Peyer's patch (tissue), 4 donors: ENCODE measurements around the gene SLC22A6.

Experiments
- CTCF ChIP-seq, 6 experiments: fragments of 450-650 bp in 4 of 6; fragments of 200-600 bp in 2 of 6; sonication (generic) in 1 of 6; IDR thresholded peaks; one replicate each; pipeline ENCODE4 v1.5.1; 2017 to 2019; ENCODE audit warnings: antibody characterized with exemption in 6 of 6, mild to moderate bottlenecking in 3 of 6, moderate library complexity in 1 of 6
- POLR2A ChIP-seq, 2 donors: fragments of 450-650 bp; IDR thresholded peaks; one replicate each; pipeline ENCODE4 v1.5.1; 2017; ENCODE audit warnings: antibody characterized with exemption in 2 of 2, mild to moderate bottlenecking in 2 of 2, moderate library complexity in 2 of 2

DNA sequence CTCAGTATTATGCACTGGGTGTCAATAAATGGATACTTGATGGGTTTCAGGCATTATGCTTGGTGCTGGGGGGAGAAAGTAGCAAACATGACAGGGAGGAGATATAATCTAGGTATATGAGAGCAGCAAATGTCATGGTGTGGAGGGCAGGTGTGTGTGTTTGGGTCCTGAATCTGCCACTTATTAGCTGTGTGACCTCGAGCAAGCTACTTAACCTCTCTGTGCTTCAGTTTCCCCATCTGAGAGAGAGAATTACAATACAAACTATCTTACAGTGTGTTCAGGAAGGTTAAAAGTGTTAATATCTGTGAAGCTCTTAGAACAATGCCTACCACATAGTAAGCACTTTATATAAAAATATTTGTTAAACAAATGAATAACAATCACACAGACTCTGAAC, 28.1 kb upstream of the SLC22A6 start:
- TF ChIP-seq CTCF (IDR thresholded peaks at IDR 0.05) (no peak), POLR2A (IDR thresholded peaks at IDR 0.05) (no peak)
